ENCODE data around the gene SLC17A7. TPM values are rescaled to one million over a fixed set of nuclear protein-coding genes. Genes with fewer than 3 reads are reported as not detected.
A peak's percentile ranks its signal among the peaks of the same experiment; 100 is the strongest.
"Not testable (repeated sequence)": the region's sequence is repeated elsewhere in the genome, so short reads cannot be mapped to it uniquely, and the experiment has no call there.

The SLC17A7 gene
- total RNA-seq, 1 donor = not detected

- no peak for DNase-seq (ENCODE audit: low read depth)
- TF ChIP-seq CTCF (IDR thresholded peaks at IDR 0.05; ENCODE audit: insufficient read depth, low read length) = peak; percentile 58
- H3K4me3 ChIP-seq (ENCODE audit: low read depth, low read length) = no peak overlapping the region
Measured at GRCh38 chr19:49475995-49476880, 34.9 kb upstream of the SLC17A7 start.

- no peak for TF ChIP-seq CTCF (IDR thresholded peaks at IDR 0.05; ENCODE audit: insufficient read depth, low read length)
- H3K4me3 ChIP-seq (ENCODE audit: low read depth, low read length) = peak overlapping the region; percentile 72
- DNase-seq (ENCODE audit: low read depth) = no peak
Measured at GRCh38 chr19:49475191-49475917, 34.0 kb upstream of the SLC17A7 start.

GRCh38 chr19:49474542-49474924 is 33.2 kb upstream of the SLC17A7 start:
- no peak for TF ChIP-seq CTCF (IDR thresholded peaks at IDR 0.05; ENCODE audit: insufficient read depth, low read length)
- peak overlapping the region; percentile 72 for H3K4me3 ChIP-seq (ENCODE audit: low read depth, low read length)
- DNase-seq (ENCODE audit: low read depth) = no peak

GRCh38 chr19:49473868-49474541 is 32.7 kb upstream of the SLC17A7 start, which contains the start of gene FLT3LG:
TSS of gene FLT3LG (plus strand) at chr19:49474215. CDS start at chr19:49474640, 425 bp downstream.
- H3K4me3 ChIP-seq (ENCODE audit: low read depth, low read length) = peak within 1 kb of the TSS; percentile 72
- peak; percentile 77 for DNase-seq (ENCODE audit: low read depth)
- peak; percentile 92 for TF ChIP-seq CTCF (IDR thresholded peaks at IDR 0.05; ENCODE audit: insufficient read depth, low read length)

GRCh38 chr19:49473501-49473867 is 32.2 kb upstream of the SLC17A7 start:
- peak overlapping the region; percentile 72 for H3K4me3 ChIP-seq (ENCODE audit: low read depth, low read length)
- DNase-seq (ENCODE audit: low read depth) = not testable (repeated sequence)

GRCh38 chr19:49472936-49473335 is 31.6 kb upstream of the SLC17A7 start:
- no peak for TF ChIP-seq CTCF (IDR thresholded peaks at IDR 0.05; ENCODE audit: insufficient read depth, low read length)
- no peak for DNase-seq (ENCODE audit: low read depth)
- H3K4me3 ChIP-seq (ENCODE audit: low read depth, low read length) = no peak overlapping the region

GRCh38 chr19:49470615-49470978 is 29.3 kb upstream of the SLC17A7 start:
- no peak overlapping the region for H3K4me3 ChIP-seq (ENCODE audit: low read depth, low read length)
- TF ChIP-seq CTCF (IDR thresholded peaks at IDR 0.05; ENCODE audit: insufficient read depth, low read length) = no peak
- no peak for DNase-seq (ENCODE audit: low read depth)
